HepG2 (cell line): Measurements from ENCODE around the gene DDIT4. TPM values are rescaled to one million over a fixed set of nuclear protein-coding genes. Genes with fewer than 3 reads are reported as not detected.

Source experiments
- ARID4A ChIP-seq: sonication (generic); formaldehyde crosslinking; IDR thresholded peaks from 2 replicates; pipeline ENCODE4 v1.5.0; 2020; ENCODE audit warnings: mild to moderate bottlenecking, missing genetic modification reagents, borderline replicate concordance
- CREM ChIP-seq, 2 experiments: sonication (generic) in 1 of 2; formaldehyde crosslinking in 1 of 2; IDR thresholded peaks; 2 replicates each; pipeline versions ENCODE4 v1.4.0 to v1.6.1; 2016 to 2020; ENCODE audit warnings: antibody characterized with exemption in 1 of 2, mild to moderate bottlenecking in 1 of 2, missing genetic modification reagents in 1 of 2
- EED ChIP-seq: sonication (generic); formaldehyde crosslinking; IDR thresholded peaks from 2 replicates; pipeline ENCODE4 v1.5.0; 2020; ENCODE audit warnings: mild to moderate bottlenecking, missing genetic modification reagents
- HCFC1 ChIP-seq: fragments of 150-350 bp; IDR thresholded peaks from 2 replicates; pipeline ENCODE4 v1.6.1; 2014; ENCODE audit warnings: low read depth, low read length
- HNRNPK ChIP-seq: fragments of 200-400 bp; formaldehyde crosslinking; IDR thresholded peaks from 2 replicates; pipeline ENCODE4 v1.6.1; 2018; ENCODE audit warnings: low read length, low read depth, moderate library complexity, mild to moderate bottlenecking; ENCODE audit not compliant: poor library complexity, severe bottlenecking
- KDM2A ChIP-seq: sonication (generic); formaldehyde crosslinking; IDR thresholded peaks from 2 replicates; pipeline ENCODE4 v1.4.0; 2020; ENCODE audit warnings: low read depth, missing genetic modification reagents, borderline replicate concordance
- KLF16 ChIP-seq, 2 experiments: sonication (generic) in 1 of 2; formaldehyde crosslinking in 1 of 2; IDR thresholded peaks; 2 replicates each; pipeline versions ENCODE4 v1.6.1 to v1.8.0; 2016 to 2023; ENCODE audit warnings: missing genetic modification reagents in 2 of 2, missing compliant biosample characterization in 1 of 2
- MAFG ChIP-seq: sonication (generic); formaldehyde crosslinking; IDR thresholded peaks from 2 replicates; pipeline ENCODE4 v1.5.1; 2020; ENCODE audit warnings: mild to moderate bottlenecking, missing genetic modification reagents
- MED8 ChIP-seq: sonication (generic); formaldehyde crosslinking; IDR thresholded peaks from 2 replicates; pipeline ENCODE4 v1.8.1; 2023; ENCODE audit warnings: mild to moderate bottlenecking, missing genetic modification reagents; ENCODE audit not compliant: insufficient replicate concordance
- MYC ChIP-seq: sonication (generic); formaldehyde crosslinking; IDR thresholded peaks from 2 replicates; pipeline ENCODE4 v1.9.0; 2021; ENCODE audit warnings: missing genetic modification reagents, borderline replicate concordance
- NR2F6 ChIP-seq, 2 experiments: IDR thresholded peaks; 2 replicates each; pipeline ENCODE4 v1.6.1; 2016; ENCODE audit warnings: antibody characterized with exemption in 1 of 2, mild to moderate bottlenecking in 1 of 2
- PAXIP1 ChIP-seq: sonication (generic); formaldehyde crosslinking; conservative IDR thresholded peaks from 2 replicates; pipeline ENCODE4 v1.4.0; 2020; ENCODE audit warnings: mild to moderate bottlenecking, missing genetic modification reagents, moderate library complexity
- RELA ChIP-seq: sonication (generic); formaldehyde crosslinking; IDR thresholded peaks from 2 replicates; pipeline ENCODE4 v1.4.0; 2020; ENCODE audit warnings: missing genetic modification reagents
- RNF2 ChIP-seq: fragments of 450-650 bp; conservative IDR thresholded peaks from 2 replicates; pipeline ENCODE4 v1.6.1; 2016; ENCODE audit warnings: low read depth
- ZNF224 ChIP-seq: sonication (generic); formaldehyde crosslinking; IDR thresholded peaks from 2 replicates; pipeline ENCODE4 v1.5.0; 2020; ENCODE audit warnings: mild to moderate bottlenecking, missing genetic modification reagents
- ZNF350 ChIP-seq: sonication (generic); formaldehyde crosslinking; IDR thresholded peaks from 2 replicates; pipeline ENCODE4 v1.4.0; 2020; ENCODE audit warnings: mild to moderate bottlenecking, low read depth, missing genetic modification reagents, borderline replicate concordance
- ZNF552 ChIP-seq: sonication (generic); formaldehyde crosslinking; IDR thresholded peaks from 2 replicates; pipeline ENCODE4 v1.9.0; 2022; ENCODE audit warnings: missing genetic modification reagents, mild to moderate bottlenecking, borderline replicate concordance
- ZNF556 ChIP-seq: sonication (generic); formaldehyde crosslinking; IDR thresholded peaks from 2 replicates; pipeline ENCODE4 v1.4.0; 2020; ENCODE audit warnings: mild to moderate bottlenecking, missing genetic modification reagents, borderline replicate concordance
- ZNF558 ChIP-seq: sonication (generic); formaldehyde crosslinking; IDR thresholded peaks from 2 replicates; pipeline ENCODE4 v1.9.0; 2022; ENCODE audit warnings: mild to moderate bottlenecking, missing genetic modification reagents, borderline replicate concordance
- ZNF678 ChIP-seq: sonication (generic); formaldehyde crosslinking; IDR thresholded peaks from 2 replicates; pipeline ENCODE4 v1.4.0; 2020; ENCODE audit warnings: mild to moderate bottlenecking, missing genetic modification reagents
- ZNF747 ChIP-seq: sonication (generic); formaldehyde crosslinking; IDR thresholded peaks from 2 replicates; pipeline ENCODE4 v1.8.1; 2023; ENCODE audit warnings: missing genetic modification reagents, mild to moderate bottlenecking, borderline replicate concordance
- ZNF83 ChIP-seq: sonication (generic); formaldehyde crosslinking; IDR thresholded peaks from 2 replicates; pipeline ENCODE4 v1.4.0; 2020; ENCODE audit warnings: missing genetic modification reagents, mild to moderate bottlenecking, borderline replicate concordance
- polyA plus RNA-seq, 8 experiments: library from polyadenylated mRNA; depleted of rRNA in 3 of 8; stranded (reverse) in 7 of 8; unstranded in 1 of 8; fragments of >200 nt; fragmentation: Illumina TruSeq in 4 of 8; extraction: Trizol in 4 of 8; gene quantifications; 2 replicates each; pipeline versions ENCODE4 v1.2.1 to v1.2.3, GENCODE V29; 2011 to 2016; ENCODE audit warnings: low read depth in 4 of 8, missing spikeins in 1 of 8, mixed read lengths in 1 of 8; ENCODE audit not compliant: insufficient read depth in 1 of 8
- total RNA-seq, 5 experiments: library from RNA; depleted of rRNA; stranded (reverse); fragments of >200 nt; fragmentation: Illumina TruSeq; extraction: Trizol; gene quantifications; 2 replicates each; pipeline ENCODE4 v1.2.3, GENCODE V29; 2016; ENCODE audit warnings: low read depth in 1 of 5

Gene DDIT4
- total and polyA plus RNA-seq, 2 of the 13 experiments (the other 11 are each of a cell fraction or from before 2014, with no cell fraction given): 35.6 to 40.7 TPM

- TF ChIP-seq ARID4A (CRISPR knock-in tag): no peak
- 0 out of 2 replicates have a peak, but pooled peaks have one; percentile 68 for TF ChIP-seq EED (CRISPR knock-in tag)
- TF ChIP-seq MYC (CRISPR knock-in tag): peak; percentile 56; the same call in 1 of the 2 replicates
- no peak for TF ChIP-seq CREM (IDR thresholded peaks at IDR 0.05)
- no peak for TF ChIP-seq CREM (CRISPR knock-in tag; IDR thresholded peaks at IDR 0.05)
- TF ChIP-seq ZNF678 (CRISPR knock-in tag): 0 out of 2 replicates have a peak, but pooled peaks have one; percentile 37
- peak; percentile 28 for TF ChIP-seq MED8
- TF ChIP-seq ZNF558 (CRISPR knock-in tag): no peak
- no peak for TF ChIP-seq HCFC1
- TF ChIP-seq RNF2: no peak
- TF ChIP-seq ZNF83 (CRISPR knock-in tag): no peak
- TF ChIP-seq ZNF747 (CRISPR knock-in tag): peak; percentile 60; the same call in 1 of the 2 replicates
- TF ChIP-seq ZNF556 (CRISPR knock-in tag): 0 out of 2 replicates have a peak, but pooled peaks have one; percentile 14
- TF ChIP-seq ZNF350: no peak
- TF ChIP-seq KDM2A (CRISPR knock-in tag): no peak
- TF ChIP-seq KLF16 (CRISPR knock-in tag; IDR thresholded peaks at IDR 0.05): 0 out of 4 replicates have a peak, but pooled peaks of 1 of the 2 experiments have one; percentile 2
- TF ChIP-seq MAFG (CRISPR knock-in tag): no peak
- no peak for TF ChIP-seq NR2F6 (IDR thresholded peaks at IDR 0.05)
- TF ChIP-seq NR2F6 (CRISPR knock-in tag; IDR thresholded peaks at IDR 0.05): peak; percentile 42; the same call in 1 of the 2 replicates
- TF ChIP-seq PAXIP1 (CRISPR knock-in tag): no peak
- no peak for TF ChIP-seq RELA (CRISPR knock-in tag)
- TF ChIP-seq HNRNPK: peak; percentile 6
- TF ChIP-seq ZNF552: no peak
- TF ChIP-seq ZNF224: no peak
Measured at GRCh38 chr10:72275351-72276012, 1.8 kb downstream of the DDIT4 start (continued).
